Lung (tissue), 12 donors: ENCODE data around the gene ATG4B. TPM values are rescaled to one million over a fixed set of nuclear protein-coding genes. Genes with fewer than 3 reads are reported as not detected.

Source experiments
- ATAC-seq: fragments of 200-7000 bp; cut with Tn5 transposase; one replicate; pipeline ENCODE4 v1.9.1; 2020; ENCODE audit warnings: moderate number of reproducible peaks; ENCODE audit not compliant: insufficient read depth, low FRiP score
- DNase-seq, 3 donors: peaks; one replicate each; pipeline ENCODE4 v3.0.0-alpha.2; 2013 to 2017
- H3K27ac ChIP-seq, 2 donors: one replicate each; pipeline ENCODE4 v1.5.1; 2013; ENCODE audit warnings: mild to moderate bottlenecking in 2 of 2, moderate library complexity in 2 of 2, control low read depth in 1 of 2, inconsistent platforms in 1 of 2, low read depth in 1 of 2, low read length in 1 of 2
- H3K27me3 ChIP-seq, 3 donors: one replicate each; pipeline ENCODE4 v1.5.1; 2013; ENCODE audit warnings: low read length in 2 of 3; ENCODE audit not compliant: control insufficient read depth in 3 of 3, insufficient read depth in 3 of 3
- H3K36me3 ChIP-seq, 4 donors: one replicate each; pipeline ENCODE4 v1.5.1; 2013; ENCODE audit warnings: low read length in 4 of 4, mild to moderate bottlenecking in 1 of 4, moderate library complexity in 1 of 4; ENCODE audit not compliant: control insufficient read depth in 4 of 4, insufficient read depth in 4 of 4
- H3K4me1 ChIP-seq, 5 donors: one replicate each; pipeline ENCODE4 v1.5.1; 2013; ENCODE audit warnings: low read length in 5 of 5, mild to moderate bottlenecking in 2 of 5, moderate library complexity in 1 of 5; ENCODE audit not compliant: control insufficient read depth in 5 of 5, insufficient read depth in 5 of 5
- H3K4me3 ChIP-seq: one replicate; pipeline ENCODE4 v1.5.1; 2013; ENCODE audit warnings: mild to moderate bottlenecking, control low read depth, moderate library complexity
- H3K9ac ChIP-seq, 2 donors: one replicate each; pipeline ENCODE4 v1.5.1; 2013; ENCODE audit warnings: low read length in 2 of 2, control low read depth in 1 of 2; ENCODE audit not compliant: insufficient read depth in 1 of 2
- H3K9me3 ChIP-seq, 4 donors: one replicate each; pipeline ENCODE4 v1.5.1; 2013; ENCODE audit warnings: low read length in 3 of 4, mild to moderate bottlenecking in 1 of 4, moderate library complexity in 1 of 4; ENCODE audit not compliant: control insufficient read depth in 4 of 4, insufficient read depth in 3 of 4
- WGBS, 2 donors: extraction: QIAGEN DNeasy Blood & Tissue Kit; methylation state at CpG; one replicate each; pipeline ENCODE4 v1.1.7; 2013; 5-methylcytosine and 5-hydroxymethylcytosine counted together
- polyA plus RNA-seq, 2 donors: library from polyadenylated mRNA; stranded (reverse); fragments of 200-250 nt; gene quantifications; one replicate each; pipeline ENCODE4 v1.2.1, GENCODE V29; 2013
- total RNA-seq, 2 donors: library from RNA; depleted of rRNA in 1 of 2; stranded (reverse); fragments of >200 nt in 1 of 2; gene quantifications; one replicate each; pipeline ENCODE4 v1.2.1, GENCODE V29; 2014 to 2021
- TF ChIP-seq, protein P1 (sequence below): IDR thresholded peaks from 2 replicates; pipeline ENCODE4 v1.5.1; 2012; ENCODE audit warnings: mild to moderate bottlenecking; ENCODE audit errors: control extremely low read depth, extremely low read depth
- donor health status: control.
- donor health status: control.
- donor health status: Bipolar disorder and iron deficiency.
- donor health status: healthy.
- donor health status: DM: yes; HTN: yes; CAD: no.

ATG4B gene
- total and polyA plus RNA-seq, 4 donors: 45.1 to 74.9 (median 62.0) TPM

DNA sequence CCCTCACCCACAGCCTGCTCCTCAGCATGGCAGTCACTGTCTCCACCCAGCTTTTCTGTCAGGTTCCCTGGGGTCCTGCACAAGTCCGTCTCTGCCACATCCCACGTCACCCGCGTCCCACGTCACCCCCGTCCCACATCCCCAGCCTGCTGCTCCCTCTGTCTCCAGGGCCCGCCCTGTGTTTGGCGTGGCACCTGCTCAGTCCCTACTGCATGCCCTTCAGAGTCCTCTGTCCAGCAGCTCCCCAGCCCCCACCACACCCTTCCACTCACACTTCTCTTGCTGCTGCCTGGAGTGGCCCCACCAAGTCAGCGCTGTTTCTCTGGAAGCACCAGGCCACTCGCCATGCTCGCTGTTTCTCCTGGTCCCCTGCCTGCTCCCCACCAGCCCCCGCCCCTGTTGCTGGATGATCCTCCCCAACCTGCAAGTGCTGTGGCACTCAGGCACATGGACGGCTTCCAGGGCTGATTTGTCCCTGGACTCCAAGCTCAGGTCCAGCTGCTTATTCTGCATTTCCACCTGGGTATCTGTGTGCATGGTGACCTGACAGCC, 18.8 kb downstream of the ATG4B start:
- no peaks in the 10 kb centered on the region for H3K4me1 ChIP-seq
- 94 to 96% methylated on average over 13 of the region's 13 CpGs for WGBS, 2 donors
- ATAC-seq: no peak
- no peaks in the 10 kb centered on the region for H3K27me3 ChIP-seq
- H3K4me3 ChIP-seq: no peak overlapping the region
- no peak overlapping the region for H3K27ac ChIP-seq
- peaks cover 12 to 66% (median 36%) of the 10 kb centered on the region in 4 donors for H3K36me3 ChIP-seq
- TF ChIP-seq, protein P1, sequence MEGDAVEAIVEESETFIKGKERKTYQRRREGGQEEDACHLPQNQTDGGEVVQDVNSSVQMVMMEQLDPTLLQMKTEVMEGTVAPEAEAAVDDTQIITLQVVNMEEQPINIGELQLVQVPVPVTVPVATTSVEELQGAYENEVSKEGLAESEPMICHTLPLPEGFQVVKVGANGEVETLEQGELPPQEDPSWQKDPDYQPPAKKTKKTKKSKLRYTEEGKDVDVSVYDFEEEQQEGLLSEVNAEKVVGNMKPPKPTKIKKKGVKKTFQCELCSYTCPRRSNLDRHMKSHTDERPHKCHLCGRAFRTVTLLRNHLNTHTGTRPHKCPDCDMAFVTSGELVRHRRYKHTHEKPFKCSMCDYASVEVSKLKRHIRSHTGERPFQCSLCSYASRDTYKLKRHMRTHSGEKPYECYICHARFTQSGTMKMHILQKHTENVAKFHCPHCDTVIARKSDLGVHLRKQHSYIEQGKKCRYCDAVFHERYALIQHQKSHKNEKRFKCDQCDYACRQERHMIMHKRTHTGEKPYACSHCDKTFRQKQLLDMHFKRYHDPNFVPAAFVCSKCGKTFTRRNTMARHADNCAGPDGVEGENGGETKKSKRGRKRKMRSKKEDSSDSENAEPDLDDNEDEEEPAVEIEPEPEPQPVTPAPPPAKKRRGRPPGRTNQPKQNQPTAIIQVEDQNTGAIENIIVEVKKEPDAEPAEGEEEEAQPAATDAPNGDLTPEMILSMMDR: no peak
- no peak overlapping the region for H3K9ac ChIP-seq
- no peaks in the 10 kb centered on the region for H3K9me3 ChIP-seq
- DNase-seq: no peak

DNA sequence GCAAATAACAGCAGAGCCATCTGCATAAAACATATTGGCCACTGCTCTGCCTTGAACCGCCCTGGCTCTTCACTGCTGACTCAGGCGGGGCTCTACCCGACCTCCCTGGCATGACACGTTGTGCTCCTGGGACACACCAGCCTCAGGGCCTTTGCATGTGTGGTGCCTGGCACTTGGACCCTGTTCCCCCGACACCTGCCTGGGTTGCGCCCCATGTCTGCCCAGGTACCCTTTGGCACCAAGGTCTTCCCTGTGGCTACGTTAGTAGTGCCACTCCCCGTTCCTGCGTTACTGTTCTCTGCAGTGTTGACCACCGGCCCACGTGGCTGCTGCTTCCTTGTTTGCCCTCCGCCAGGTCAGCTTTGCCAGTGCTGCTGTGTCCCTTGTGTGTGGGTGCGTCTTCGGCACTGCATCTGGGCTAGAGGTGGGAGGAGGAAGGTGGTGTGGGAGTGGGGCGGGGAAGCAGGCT, 20.3 kb downstream of the ATG4B start:
- WGBS, 2 donors: 86 to 92% methylated on average over 14 to 15 of the region's 15 CpGs
- no peaks in the 10 kb centered on the region for H3K9me3 ChIP-seq
- H3K27me3 ChIP-seq: no peaks in the 10 kb centered on the region
- H3K4me3 ChIP-seq: no peak overlapping the region
- no peak overlapping the region for H3K9ac ChIP-seq
- TF ChIP-seq, protein P1: no peak
- ATAC-seq (no peak), DNase-seq (no peak)
- H3K27ac ChIP-seq: no peak overlapping the region
- peaks cover 11 to 56% (median 36%) of the 10 kb centered on the region in 4 donors for H3K36me3 ChIP-seq
- H3K4me1 ChIP-seq: no peaks in the 10 kb centered on the region

DNA sequence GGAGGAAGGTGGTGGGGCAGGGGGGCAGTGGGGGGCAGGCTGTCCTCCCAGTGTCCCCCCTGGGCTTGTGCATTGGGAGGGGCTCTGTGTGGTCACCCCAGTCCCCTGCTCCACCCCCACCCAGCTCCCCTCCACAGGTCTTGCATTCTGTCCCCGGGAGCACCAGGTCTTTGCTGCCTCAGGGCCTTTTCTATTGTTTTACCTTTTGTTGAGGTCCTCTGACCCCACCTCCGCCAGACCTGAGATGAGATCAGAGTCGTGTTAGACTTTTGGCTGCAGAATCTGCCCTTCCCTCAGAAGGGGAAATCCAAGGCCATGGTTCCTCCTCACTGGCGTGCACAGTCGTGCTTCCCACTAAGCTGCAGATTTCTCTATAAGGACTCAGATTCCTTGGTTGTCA, 20.8 kb downstream of the ATG4B start:
- Histone ChIP-seq H3K27ac (no peak overlapping the region), H3K9me3 (no peaks in the 10 kb centered on the region), H3K27me3 (no peaks in the 10 kb centered on the region), H3K9ac (no peak overlapping the region), H3K4me3 (no peak overlapping the region), H3K36me3 (peaks cover 11 to 55% (median 32%) of the 10 kb centered on the region in 4 donors), H3K4me1 (no peaks in the 10 kb centered on the region)
- no peak for ATAC-seq
- TF ChIP-seq, protein P1: no peak
- DNase-seq: no peak
- 75 to 89% methylated on average over 5 of the region's 5 CpGs for WGBS, 2 donors
